Measurements from ENCODE around the gene ARPIN. TPM values are rescaled to one million over a fixed set of nuclear protein-coding genes. Genes with fewer than 3 reads are reported as not detected.

ARPIN gene
- total and polyA plus RNA-seq, 5 donors from 2014 or later = not detected

DNA sequence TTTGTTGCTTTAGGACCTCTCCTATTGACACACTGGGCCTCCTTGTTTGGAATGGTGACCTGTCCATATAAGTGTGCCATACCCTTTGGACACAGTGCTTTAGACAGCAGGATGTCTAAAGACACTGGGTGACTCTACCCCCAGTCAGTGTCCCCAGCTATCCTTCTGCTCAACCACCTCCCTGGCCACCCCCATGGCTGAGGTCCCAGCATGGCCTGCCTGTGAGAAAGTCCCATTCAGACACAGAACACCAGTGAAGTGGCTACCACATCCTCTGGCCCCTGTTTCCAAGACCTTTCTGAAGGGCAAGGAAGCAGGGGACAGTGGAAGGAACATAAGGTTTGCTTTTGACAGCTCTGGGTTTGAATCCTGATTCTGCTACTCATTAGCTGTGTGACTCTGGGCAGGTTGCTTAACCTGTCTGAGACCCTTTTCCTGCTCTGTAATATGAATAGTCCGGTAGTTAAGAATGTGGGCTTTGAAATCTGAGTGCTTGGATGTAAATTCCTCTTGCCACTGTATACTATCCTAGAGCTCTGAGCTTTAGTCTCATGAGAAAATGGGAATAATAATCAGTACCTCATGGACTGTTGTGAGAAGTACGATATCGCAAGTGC is 12.7 kb downstream of the ARPIN start:
- peaks cover 16% of the 10 kb centered on the region for H3K27me3 Mint-ChIP-seq
- H3K27ac Mint-ChIP-seq = no peak overlapping the region

DNA sequence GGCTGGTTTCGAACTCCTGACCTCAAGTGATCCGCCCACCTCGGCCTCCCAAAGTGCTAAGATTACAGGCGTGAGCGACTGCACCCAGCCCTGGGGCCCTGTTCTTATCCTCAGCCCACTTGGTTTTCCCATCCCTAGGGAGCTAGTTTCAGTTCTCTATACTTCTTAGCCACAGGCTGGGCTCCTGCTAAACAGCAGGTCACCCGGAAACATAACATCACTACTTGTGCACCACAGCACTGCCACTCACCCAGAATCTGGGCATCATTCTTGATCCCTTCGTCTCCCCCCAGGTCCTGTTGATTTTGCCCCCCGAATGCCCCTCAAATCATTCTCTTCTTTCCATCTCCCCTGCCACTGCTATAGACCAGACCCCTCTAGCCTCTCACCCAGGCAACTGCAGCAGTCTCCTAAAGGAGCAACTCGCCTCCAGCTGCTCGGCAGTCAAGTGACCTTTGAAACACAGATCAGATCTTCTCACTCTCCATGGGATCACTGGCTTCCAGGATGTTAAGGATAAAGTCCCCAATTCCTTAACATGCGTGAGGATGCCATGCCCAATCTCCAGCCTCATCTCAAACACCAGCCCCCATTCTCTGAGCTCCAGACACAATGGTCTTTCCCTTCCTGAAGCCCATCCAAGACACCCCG is 13.3 kb downstream of the ARPIN start:
- H3K4me3 ChIP-seq (ENCODE audit: low read depth, low read length) = no peak overlapping the region
- H3K36me3 ChIP-seq (ENCODE audit: control insufficient read depth, insufficient read depth, low read length) = no peaks in the 10 kb centered on the region
- Mint-ChIP-seq H3K27me3 (peaks cover 16% of the 10 kb centered on the region), H3K4me3 (peak overlapping the region in 1 of 4 donors; percentile 22), H3K36me3 (no peaks in the 10 kb centered on the region), H3K4me1 (peaks cover under 1 to 11% (median 3%) of the 10 kb centered on the region in 4 donors), H3K9me3 (no peaks in the 10 kb centered on the region), H3K27ac (no peak overlapping the region)
- no peaks in the 10 kb centered on the region for H3K27me3 ChIP-seq (ENCODE audit: control insufficient read depth, insufficient read depth, low read length)
- ATAC-seq (ENCODE audit: low read depth in 2 of 2) = no peak
- no peaks in the 10 kb centered on the region for H3K9me3 ChIP-seq (ENCODE audit: control insufficient read depth in 2 of 2, low read length in 2 of 2)
- no peak for DNase-seq
- H3K4me1 ChIP-seq (ENCODE audit: control insufficient read depth, insufficient read depth, low read length, poor library complexity, severe bottlenecking) = peaks cover 4% of the 10 kb centered on the region
- no peak overlapping the region for H3K27ac ChIP-seq (ENCODE audit: insufficient read depth, low read length, poor library complexity, severe bottlenecking)

More for the DNA sequence above, 12.7 kb downstream of the ARPIN start:
- H3K9me3 ChIP-seq (ENCODE audit: control insufficient read depth in 2 of 2, low read length in 2 of 2) = no peaks in the 10 kb centered on the region
- Mint-ChIP-seq H3K9me3 (no peaks in the 10 kb centered on the region), H3K36me3 (no peaks in the 10 kb centered on the region), H3K4me3 (peak overlapping the region in 1 of 4 donors; percentile 22), H3K4me1 (peaks cover 0 to 5% (median under 1%) of the 10 kb centered on the region in 4 donors)
- no peaks in the 10 kb centered on the region for H3K4me1 ChIP-seq (ENCODE audit: control insufficient read depth, insufficient read depth, low read length, poor library complexity, severe bottlenecking)
- DNase-seq (no peak), ATAC-seq (ENCODE audit: low read depth in 2 of 2) (no peak)
- no peaks in the 10 kb centered on the region for H3K36me3 ChIP-seq (ENCODE audit: control insufficient read depth, insufficient read depth, low read length)
- no peak overlapping the region for H3K27ac ChIP-seq (ENCODE audit: insufficient read depth, low read length, poor library complexity, severe bottlenecking)
- no peaks in the 10 kb centered on the region for H3K27me3 ChIP-seq (ENCODE audit: control insufficient read depth, insufficient read depth, low read length)
- no peak overlapping the region for H3K4me3 ChIP-seq (ENCODE audit: low read depth, low read length)

DNA sequence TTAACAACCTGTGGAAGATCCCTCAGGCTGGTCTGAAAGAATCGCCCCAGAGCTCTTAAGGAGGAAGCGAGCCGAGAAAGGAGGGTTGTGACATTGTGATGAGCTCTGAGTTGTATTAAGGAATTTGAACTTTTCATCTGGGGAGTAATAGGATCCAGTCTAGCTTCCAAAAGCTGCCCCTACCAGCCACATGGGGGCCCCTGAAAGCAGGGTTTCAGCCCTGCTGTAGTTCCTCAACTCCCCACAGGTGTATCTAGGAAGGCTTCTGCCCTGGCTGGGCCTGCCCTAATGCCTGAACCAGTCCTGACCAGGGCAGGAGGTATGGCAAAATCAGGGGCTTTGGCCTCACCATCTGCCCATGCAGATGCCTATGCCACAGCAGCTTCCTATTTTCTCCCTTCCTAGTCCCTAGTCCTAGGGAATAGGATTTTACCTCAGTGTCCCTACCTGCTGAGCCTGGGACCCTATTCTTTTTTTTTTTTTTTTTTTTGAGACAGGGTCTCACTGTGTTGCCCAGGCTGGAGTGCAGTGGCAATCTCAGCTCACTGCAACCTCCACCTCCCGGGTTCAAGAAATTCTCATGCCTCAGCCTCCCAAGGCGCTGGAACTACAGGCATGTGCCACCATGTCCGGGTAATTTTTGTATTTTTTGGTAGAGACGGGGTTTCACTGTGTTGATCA is 14.0 kb downstream of the ARPIN start:
- H3K36me3 Mint-ChIP-seq = no peaks in the 10 kb centered on the region
- H3K27me3 Mint-ChIP-seq = peaks cover 21% of the 10 kb centered on the region
- H3K36me3 ChIP-seq (ENCODE audit: control insufficient read depth, insufficient read depth, low read length) = no peaks in the 10 kb centered on the region
- no peak overlapping the region for H3K27ac ChIP-seq (ENCODE audit: insufficient read depth, low read length, poor library complexity, severe bottlenecking)
- H3K4me3 ChIP-seq (ENCODE audit: low read depth, low read length) = no peak overlapping the region
- peaks cover 2 to 18% (median 10%) of the 10 kb centered on the region in 4 donors for H3K4me1 Mint-ChIP-seq
- no peaks in the 10 kb centered on the region for H3K9me3 ChIP-seq (ENCODE audit: control insufficient read depth in 2 of 2, low read length in 2 of 2)
- peak overlapping the region in 1 of 4 donors; percentile 74 for H3K4me3 Mint-ChIP-seq
- H3K27ac Mint-ChIP-seq = no peak overlapping the region
- ATAC-seq (ENCODE audit: low read depth in 2 of 2) (peak; percentile 50 to 52), DNase-seq (peak; percentile 17 to 70 (median 48))
- H3K27me3 ChIP-seq (ENCODE audit: control insufficient read depth, insufficient read depth, low read length) = no peaks in the 10 kb centered on the region
- peaks cover 8% of the 10 kb centered on the region for H3K4me1 ChIP-seq (ENCODE audit: control insufficient read depth, insufficient read depth, low read length, poor library complexity, severe bottlenecking)
- H3K9me3 Mint-ChIP-seq = no peaks in the 10 kb centered on the region

DNA sequence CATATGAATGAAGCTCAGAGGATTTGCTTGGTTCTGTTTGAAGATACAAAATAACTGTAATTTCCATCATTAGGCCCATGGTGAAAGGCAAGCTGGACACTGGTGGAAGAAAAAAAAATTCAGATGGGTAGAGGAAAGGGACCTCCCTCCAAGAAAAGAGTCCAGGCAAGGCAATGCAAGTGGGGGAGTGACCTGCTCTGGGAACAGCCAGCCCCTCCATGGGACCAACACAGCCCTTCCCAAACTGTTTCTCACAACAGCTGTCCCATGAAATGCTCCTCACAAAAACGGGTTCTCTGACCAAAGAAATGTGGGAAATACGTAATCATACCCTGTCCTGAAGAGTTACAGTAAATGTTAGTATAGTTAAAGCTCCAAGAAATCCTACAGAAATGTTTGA is 14.6 kb downstream of the ARPIN start:
- peaks cover 21% of the 10 kb centered on the region for H3K27me3 Mint-ChIP-seq
- peaks cover 2 to 24% (median 15%) of the 10 kb centered on the region in 4 donors for H3K4me1 Mint-ChIP-seq
- no peak overlapping the region for H3K27ac Mint-ChIP-seq
- H3K4me3 ChIP-seq (ENCODE audit: low read depth, low read length) = no peak overlapping the region
- H3K27me3 ChIP-seq (ENCODE audit: control insufficient read depth, insufficient read depth, low read length) = no peaks in the 10 kb centered on the region
- no peaks in the 10 kb centered on the region for H3K36me3 ChIP-seq (ENCODE audit: control insufficient read depth, insufficient read depth, low read length)
- no peaks in the 10 kb centered on the region for H3K9me3 ChIP-seq (ENCODE audit: control insufficient read depth in 2 of 2, low read length in 2 of 2)
- no peak overlapping the region for H3K27ac ChIP-seq (ENCODE audit: insufficient read depth, low read length, poor library complexity, severe bottlenecking)
- no peaks in the 10 kb centered on the region for H3K36me3 Mint-ChIP-seq
- DNase-seq = no peak
- H3K4me3 Mint-ChIP-seq = peak overlapping the region in 1 of 4 donors; percentile 74
- H3K4me1 ChIP-seq (ENCODE audit: control insufficient read depth, insufficient read depth, low read length, poor library complexity, severe bottlenecking) = peaks cover 12% of the 10 kb centered on the region
- H3K9me3 Mint-ChIP-seq = peaks cover 0 to 1% (median 0%) of the 10 kb centered on the region in 7 donors
- no peak for ATAC-seq (ENCODE audit: low read depth in 2 of 2)

DNA sequence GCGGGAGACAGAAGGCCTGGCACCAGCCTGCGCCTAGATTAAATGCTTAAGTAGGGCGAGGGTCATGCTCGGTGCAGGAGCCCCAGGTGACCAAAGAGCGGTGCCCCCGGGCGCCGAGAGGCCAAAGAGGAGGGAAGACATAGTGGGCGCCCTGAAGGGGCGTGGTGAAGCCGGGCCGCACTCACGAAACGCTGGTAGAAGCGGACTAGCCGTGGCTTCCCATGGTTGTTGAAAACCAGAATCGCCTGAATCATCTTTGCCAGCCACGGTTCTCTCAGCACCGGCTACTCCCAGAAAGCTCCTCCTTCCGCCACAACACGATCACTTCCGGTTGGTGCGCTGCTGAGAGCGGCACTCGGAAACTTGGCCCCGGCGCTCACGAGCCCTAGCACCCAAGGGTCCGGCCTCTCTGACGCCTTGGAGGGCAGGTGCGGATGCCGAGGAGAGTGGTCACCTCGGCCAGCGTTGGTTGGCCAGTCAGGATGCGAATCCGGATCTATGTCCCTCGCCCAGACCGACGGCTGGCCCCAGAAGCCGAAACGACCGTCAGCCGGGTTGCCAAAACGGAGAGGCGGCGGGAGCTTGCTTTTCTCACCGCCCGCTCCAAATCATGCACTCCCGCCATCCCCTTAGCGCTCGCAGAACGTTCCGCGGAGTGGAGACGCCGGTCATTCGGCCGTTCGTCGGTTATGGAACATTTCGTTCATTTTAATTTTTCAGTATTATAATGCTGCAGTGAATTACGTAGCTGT is 18.9 kb downstream of the ARPIN start, which contains the start of gene AP3S2:
Gene AP3S2, minus strand, starts transcription at position 299 of the 752 bp plus-strand sequence. Its CDS starts 45 bp downstream, at position 254.
- peak within 1 kb of the TSS; percentile 80 for H3K27ac ChIP-seq (ENCODE audit: insufficient read depth, low read length, poor library complexity, severe bottlenecking)
- no peaks in the 10 kb centered on the region for H3K27me3 ChIP-seq (ENCODE audit: control insufficient read depth, insufficient read depth, low read length)
- ATAC-seq (ENCODE audit: low read depth in 2 of 2) (peak; percentile 93 to 94), DNase-seq (peak; percentile 77 to 96 (median 87))
- H3K36me3 ChIP-seq (ENCODE audit: control insufficient read depth, insufficient read depth, low read length) = peaks cover 1% of the 10 kb centered on the region
- peaks cover 15% of the 10 kb centered on the region for H3K27me3 Mint-ChIP-seq
- peaks cover 15 to 53% (median 34%) of the 10 kb centered on the region in 4 donors for H3K4me1 Mint-ChIP-seq
- H3K4me3 Mint-ChIP-seq = peak within 1 kb of the TSS; percentile 97 to 100 (median 98)
- peaks cover 40% of the 10 kb centered on the region for H3K4me1 ChIP-seq (ENCODE audit: control insufficient read depth, insufficient read depth, low read length, poor library complexity, severe bottlenecking)
- H3K27ac Mint-ChIP-seq = peak within 1 kb of the TSS; percentile 93 to 97 (median 95)
- H3K9me3 ChIP-seq (ENCODE audit: control insufficient read depth in 2 of 2, low read length in 2 of 2) = no peaks in the 10 kb centered on the region
- H3K4me3 ChIP-seq (ENCODE audit: low read depth, low read length) = peak within 1 kb of the TSS; percentile 99
- peaks cover 5% of the 10 kb centered on the region for H3K36me3 Mint-ChIP-seq
- peaks cover 0 to 1% (median 0%) of the 10 kb centered on the region in 7 donors for H3K9me3 Mint-ChIP-seq

DNA sequence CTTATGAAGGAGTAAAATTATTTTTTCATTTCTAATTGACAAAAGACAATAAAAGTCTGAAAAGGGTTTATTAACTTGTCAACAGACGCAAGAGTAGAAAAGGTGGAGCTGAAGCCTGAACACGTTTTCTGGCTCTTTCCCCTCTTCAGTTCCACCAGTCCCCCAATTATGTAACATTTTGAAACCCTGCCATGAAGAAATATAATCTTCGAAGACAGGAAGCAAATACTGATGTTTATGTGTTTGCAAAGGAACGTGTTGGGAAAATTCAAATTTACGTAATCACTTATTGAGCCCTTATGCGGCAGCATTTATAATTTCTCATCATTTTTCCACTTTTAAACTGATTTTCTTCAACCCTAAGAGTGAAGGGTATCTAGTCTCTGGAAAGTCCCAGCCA is 19.7 kb downstream of the ARPIN start:
- peaks cover 10% of the 10 kb centered on the region for H3K27me3 Mint-ChIP-seq
- peaks cover 0 to 1% (median 0%) of the 10 kb centered on the region in 7 donors for H3K9me3 Mint-ChIP-seq
- DNase-seq (no peak), ATAC-seq (ENCODE audit: low read depth in 2 of 2) (no peak)
- H3K4me3 ChIP-seq (ENCODE audit: low read depth, low read length) = peak overlapping the region; percentile 99
- peaks cover 10% of the 10 kb centered on the region for H3K36me3 ChIP-seq (ENCODE audit: control insufficient read depth, insufficient read depth, low read length)
- no peaks in the 10 kb centered on the region for H3K27me3 ChIP-seq (ENCODE audit: control insufficient read depth, insufficient read depth, low read length)
- H3K36me3 Mint-ChIP-seq = peaks cover 13% of the 10 kb centered on the region
- H3K9me3 ChIP-seq (ENCODE audit: control insufficient read depth in 2 of 2, low read length in 2 of 2) = no peaks in the 10 kb centered on the region
- peak overlapping the region in 2 of 3 donors; percentile 83 to 95 for H3K27ac Mint-ChIP-seq
- H3K4me1 Mint-ChIP-seq = peaks cover 15 to 56% (median 40%) of the 10 kb centered on the region in 4 donors
- H3K4me3 Mint-ChIP-seq = peak overlapping the region; percentile 97 to 100 (median 98)
- H3K27ac ChIP-seq (ENCODE audit: insufficient read depth, low read length, poor library complexity, severe bottlenecking) = peak overlapping the region; percentile 80
- H3K4me1 ChIP-seq (ENCODE audit: control insufficient read depth, insufficient read depth, low read length, poor library complexity, severe bottlenecking) = peaks cover 40% of the 10 kb centered on the region

DNA sequence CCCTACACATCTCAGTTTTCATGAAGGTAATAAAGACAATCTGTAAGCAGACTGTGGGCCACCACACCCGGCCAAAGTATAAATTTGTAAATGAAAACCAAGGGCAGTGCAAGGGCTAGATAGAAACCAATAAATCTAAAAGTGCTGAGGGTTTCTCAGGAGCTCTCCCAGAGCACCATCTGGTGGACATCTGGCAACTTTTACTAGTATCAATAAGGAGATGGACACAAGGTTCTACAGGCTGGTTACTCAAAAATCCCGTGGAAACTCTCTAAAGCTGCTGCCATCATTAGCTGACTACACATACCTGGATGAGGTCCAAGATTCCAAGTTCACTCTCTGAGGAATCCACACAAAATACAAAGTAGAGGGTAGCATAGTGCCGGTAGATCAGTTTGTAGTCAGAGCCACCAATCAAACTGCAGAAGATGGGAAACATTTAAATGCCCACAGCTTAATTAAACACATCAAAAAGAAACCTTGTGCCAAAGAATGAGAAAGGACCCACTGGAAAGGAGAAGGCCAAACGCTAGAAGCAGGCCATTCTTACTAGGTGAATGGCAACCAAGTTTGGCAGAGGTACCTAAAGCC is 24.4 kb downstream of the ARPIN start:
- DNase-seq (peak in 1 of 3 donors; percentile 29), ATAC-seq (ENCODE audit: low read depth in 2 of 2) (no peak)
- H3K27ac ChIP-seq (ENCODE audit: insufficient read depth, low read length, poor library complexity, severe bottlenecking) = no peak overlapping the region
- H3K27me3 ChIP-seq (ENCODE audit: control insufficient read depth, insufficient read depth, low read length) = no peaks in the 10 kb centered on the region
- H3K27me3 Mint-ChIP-seq = no peaks in the 10 kb centered on the region
- H3K9me3 ChIP-seq (ENCODE audit: control insufficient read depth in 2 of 2, low read length in 2 of 2) = no peaks in the 10 kb centered on the region
- no peak overlapping the region for H3K4me3 ChIP-seq (ENCODE audit: low read depth, low read length)
- H3K4me1 Mint-ChIP-seq = peaks cover 9 to 42% (median 25%) of the 10 kb centered on the region in 4 donors
- H3K36me3 ChIP-seq (ENCODE audit: control insufficient read depth, insufficient read depth, low read length) = peaks cover 43% of the 10 kb centered on the region
- peaks cover 29% of the 10 kb centered on the region for H3K4me1 ChIP-seq (ENCODE audit: control insufficient read depth, insufficient read depth, low read length, poor library complexity, severe bottlenecking)
- H3K36me3 Mint-ChIP-seq = peaks cover 23% of the 10 kb centered on the region
- H3K27ac Mint-ChIP-seq = peak overlapping the region in 1 of 3 donors; percentile 48
- no peaks in the 10 kb centered on the region for H3K9me3 Mint-ChIP-seq
- no peak overlapping the region for H3K4me3 Mint-ChIP-seq
